ENCODE data around the gene TXN.
"Not testable (repeated sequence)": the region's sequence is repeated elsewhere in the genome, so short reads cannot be mapped to it uniquely, and the experiment has no call there.

TXN gene

GRCh38 chr9:110208031-110208430, 48.3 kb downstream of the TXN start, which contains the start of gene C9orf152:
C9orf152 (minus strand) TSS chr9:110208159; CDS start chr9:110207579, 580 bp downstream.
- no peak for DNase-seq

DNA sequence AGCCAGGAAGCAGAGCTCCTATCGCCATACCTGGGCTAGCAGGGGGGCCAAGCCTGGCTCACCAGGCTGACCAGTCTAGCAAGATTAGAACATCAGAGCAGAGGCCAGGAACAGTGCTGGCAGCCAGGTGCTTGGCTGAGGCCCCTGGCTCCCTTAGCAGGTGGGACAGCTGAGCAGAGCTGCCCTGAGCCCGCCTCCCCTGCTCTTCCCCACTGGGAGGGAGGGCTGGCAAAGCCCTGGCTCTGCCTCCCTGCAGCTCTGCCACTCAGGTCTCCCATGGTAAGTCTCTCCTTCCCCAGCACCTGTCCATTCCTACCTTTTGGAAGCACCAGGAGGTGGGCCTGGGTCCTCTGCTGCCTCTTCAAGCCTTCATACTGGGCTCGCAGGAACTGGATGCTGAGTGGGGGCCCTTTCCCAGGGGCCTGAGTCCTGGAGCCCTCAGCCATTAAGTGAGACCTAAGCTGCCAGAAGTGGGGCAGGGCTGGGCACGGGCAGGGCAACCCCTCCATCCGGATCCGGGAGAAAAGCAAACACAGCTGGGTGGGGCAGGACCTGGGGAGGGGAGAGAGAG, 49.2 kb downstream of the TXN start:
- DNase-seq, result peak in 1 of 2 experiments; percentile 24

DNA sequence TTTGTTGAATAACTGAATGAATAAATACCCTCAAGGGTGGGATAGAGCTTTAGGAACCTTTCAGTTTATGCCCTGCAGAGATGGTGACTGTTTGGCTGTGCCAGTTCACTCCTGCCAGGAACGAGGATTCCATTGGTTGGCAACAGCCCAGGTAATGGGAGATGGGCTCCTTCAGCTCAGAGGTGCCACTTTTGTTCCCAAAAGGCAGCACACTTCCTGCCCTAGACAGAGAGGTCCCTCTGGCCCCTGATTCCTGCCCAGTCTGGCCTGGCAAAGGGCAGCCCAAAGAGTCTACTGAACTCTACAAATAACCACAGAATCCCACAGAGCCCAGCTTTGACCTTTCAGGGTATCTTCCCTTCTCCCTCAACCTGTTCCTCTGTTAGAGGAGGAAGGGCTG, 49.9 kb downstream of the TXN start:
- DNase-seq, result no peak

DNA sequence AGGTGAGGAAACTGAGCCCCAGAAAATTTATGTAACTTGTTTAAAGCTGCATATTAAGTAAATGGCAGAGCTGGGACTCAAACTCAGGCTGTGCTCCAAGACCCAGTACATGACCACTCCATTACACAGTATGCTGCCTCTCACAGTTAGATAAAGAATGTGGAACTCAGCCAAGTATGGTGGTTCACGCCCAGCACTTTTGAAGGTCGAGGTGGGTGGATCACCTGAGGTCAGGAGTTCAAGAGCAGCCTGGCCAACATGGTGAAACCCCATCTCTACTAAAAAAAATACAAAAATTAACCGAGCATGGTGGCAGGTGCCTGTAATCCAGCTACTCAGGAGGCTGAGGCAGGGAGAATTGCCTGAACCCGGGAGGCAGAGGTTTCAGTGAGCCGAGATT, 50.7 kb downstream of the TXN start:
- DNase-seq, result not testable (repeated sequence)

GRCh38 chr9:110202232-110202631, 54.1 kb downstream of the TXN start:
- no peak for DNase-seq

DNA sequence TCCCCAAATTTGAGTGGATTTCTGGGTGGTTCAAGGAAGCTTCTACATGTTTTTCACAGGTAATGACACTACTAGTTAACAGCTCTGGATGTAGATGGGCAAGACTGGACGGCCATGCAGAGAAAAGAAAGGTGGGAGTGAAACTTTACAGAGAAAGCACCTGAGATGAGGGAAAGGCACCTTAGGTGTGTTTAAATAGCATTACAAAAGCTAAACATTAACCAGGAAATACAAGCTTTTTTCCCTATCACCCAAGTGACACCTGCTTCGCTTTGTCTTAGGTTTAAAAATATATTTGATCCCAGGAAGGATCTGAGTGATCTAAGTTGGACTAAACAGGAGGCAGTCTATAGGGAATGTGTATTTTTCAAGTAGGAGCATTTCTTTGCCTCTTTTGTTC, 56.7 kb downstream of the TXN start:
- DNase-seq, result no peak

DNA sequence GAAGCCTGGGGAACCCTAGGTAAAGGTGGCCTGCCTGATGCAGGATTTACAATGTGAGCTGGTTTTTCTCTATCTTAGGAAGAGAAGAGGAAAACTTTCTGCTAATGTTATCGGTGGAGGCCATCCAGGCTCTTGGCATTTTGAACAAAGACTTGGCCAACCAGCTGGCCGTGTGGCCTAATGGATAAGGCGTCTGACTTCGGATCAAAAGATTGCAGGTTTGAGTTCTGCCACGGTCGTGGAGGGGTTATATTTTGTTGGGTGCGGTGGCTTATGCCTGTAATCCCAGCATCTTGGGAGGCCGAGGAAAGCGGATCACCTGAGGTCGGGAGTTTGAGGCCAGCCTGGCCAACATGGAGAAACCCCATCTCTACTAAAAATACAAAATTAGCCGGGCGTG, 58.0 kb downstream of the TXN start:
- no peak for DNase-seq

GRCh38 chr9:110197330-110198187, 58.7 kb downstream of the TXN start:
- no peak for DNase-seq

DNA sequence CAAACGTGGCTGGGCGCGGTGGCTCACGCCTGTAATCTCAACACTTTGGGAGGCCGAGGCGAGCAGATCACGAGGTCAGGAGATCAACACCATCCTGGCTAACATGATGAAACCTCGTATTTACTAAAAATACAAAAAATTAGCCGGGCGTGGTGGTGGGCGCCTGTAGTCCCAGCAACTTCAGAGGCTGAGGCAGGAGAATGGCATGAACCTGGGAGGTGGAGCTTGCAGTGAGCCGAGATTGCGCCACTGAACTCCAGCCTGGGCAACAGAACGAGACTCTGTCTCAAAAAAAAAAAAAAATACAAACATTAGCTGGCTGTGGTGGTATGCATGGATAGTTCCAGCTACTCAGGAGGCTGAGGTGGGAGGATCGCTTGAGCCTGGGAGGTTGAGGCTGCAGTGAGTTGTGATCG, 60.2 kb downstream of the TXN start:
- not testable (repeated sequence) for DNase-seq
